ENCODE results near the gene E2F6. TPM values are rescaled to one million over a fixed set of nuclear protein-coding genes. Genes with fewer than 3 reads are reported as not detected.

The E2F6 gene
- total and polyA plus RNA-seq, 10 of the 15 experiments (the other 5 are each of a cell fraction or from before 2014, with no cell fraction given), result 4.2 to 15.5 (median 11.3) TPM

GRCh38 chr2:11407413-11407812 is 58.5 kb downstream of the E2F6 start (continued):
- no peak for TF ChIP-seq IRF5 (IDR thresholded peaks at IDR 0.05; ENCODE audit: borderline replicate concordance)

DNA sequence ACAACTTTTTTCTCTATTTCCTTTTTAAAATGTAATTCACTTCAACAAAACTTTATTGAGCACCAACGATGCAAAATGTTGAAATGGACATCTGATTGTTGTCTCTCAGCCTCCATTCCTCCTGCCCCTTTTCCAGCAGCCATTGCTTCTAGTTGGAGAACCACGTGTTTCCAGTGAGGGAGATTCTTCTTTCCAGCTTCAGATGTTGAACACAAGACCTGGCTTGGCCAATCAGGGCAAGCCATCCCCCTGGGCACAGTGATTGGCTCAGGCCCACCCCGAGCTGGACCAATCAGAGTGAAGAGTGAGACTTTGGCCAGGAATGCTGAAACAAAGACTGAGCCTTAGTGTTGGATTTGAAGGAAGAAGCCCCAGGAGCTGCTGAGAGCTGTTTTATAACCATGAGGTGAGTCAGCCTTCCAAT is 59.0 kb downstream of the E2F6 start:
- Histone ChIP-seq H3K9me3 (replicated peaks; ENCODE audit: control insufficient read depth, insufficient read depth, low read length) (no peaks in the 10 kb centered on the region), H3K9ac (ENCODE audit: control insufficient read depth, insufficient read depth, low read length) (no peak overlapping the region), H3K4me3 (no peak overlapping the region), H3K27ac (ENCODE audit: control insufficient read depth, insufficient read depth) (no peak overlapping the region), H3K4me1 (ENCODE audit: control insufficient read depth, insufficient read depth, low read length) (no peaks in the 10 kb centered on the region), H3K4me2 (ENCODE audit: control insufficient read depth, insufficient read depth) (no peak overlapping the region), H3K36me3 (ENCODE audit: control insufficient read depth in 2 of 2, insufficient read depth in 2 of 2, low read length in 1 of 2) (no peaks in the 10 kb centered on the region), H4K20me1 (ENCODE audit: control insufficient read depth, insufficient read depth) (no peaks in the 10 kb centered on the region), H2AFZ (ENCODE audit: control insufficient read depth, low read depth, low read length) (no peak overlapping the region), H3K27me3 (replicated peaks in 1 of 2; ENCODE audit: control insufficient read depth in 2 of 2, insufficient read depth in 2 of 2, low read length in 1 of 2) (no peaks in the 10 kb centered on the region), H3K79me2 (ENCODE audit: control insufficient read depth, insufficient read depth, low read length) (no peaks in the 10 kb centered on the region)
- intact Hi-C loops (cut with micrococcal nuclease; ENCODE audit: unreplicated experiment) (no loop called here), in situ Hi-C loops (cut with MboI) (no loop called here)
- ChIA-PET CTCF (interaction anchor here (1.4 kb wide), 1 partner anchor 274 kb away, joined by 3 read pairs; a partner anchor contains a TSS), SMC1A (ENCODE audit: uncharacterized antibody, unreplicated experiment) (no interaction called here), POLR2A (no interaction called here), RAD21 (ENCODE audit: unreplicated experiment) (no interaction called here)
- ATAC-seq, result no peak
- 34% methylated on average over 3 of the region's 3 CpGs for WGBS (ENCODE audit: insufficient coverage, insufficient replicate concordance, low lambda C conversion rate, missing lambda C conversion rate)
- DNase-seq (ENCODE audit: low read depth, low spot score), result no peak
- no TSS peak for BruUV-seq (replicated peaks)
- FAIRE-seq, result no peak
- TF ChIP-seq GABPA (IDR thresholded peaks at IDR 0.05; ENCODE audit: low read depth) (no peak), ZNF622 (IDR thresholded peaks at IDR 0.05) (no peak), CUX1 (IDR thresholded peaks at IDR 0.05; ENCODE audit: insufficient replicate concordance, low read depth, low read length) (no peak), SUZ12 (IDR thresholded peaks at IDR 0.05; ENCODE audit: unreplicated experiment) (no peak), SP1 (IDR thresholded peaks at IDR 0.05; ENCODE audit: low read depth, low read length) (no peak), ZBTB40 (IDR thresholded peaks at IDR 0.05; ENCODE audit: borderline replicate concordance) (peak; percentile 65), MAX (IDR thresholded peaks at IDR 0.05; ENCODE audit: low read depth, low read length) (no peak), TARDBP (IDR thresholded peaks at IDR 0.05; ENCODE audit: borderline replicate concordance) (no peak)
- TF ChIP-seq, protein P1, sequence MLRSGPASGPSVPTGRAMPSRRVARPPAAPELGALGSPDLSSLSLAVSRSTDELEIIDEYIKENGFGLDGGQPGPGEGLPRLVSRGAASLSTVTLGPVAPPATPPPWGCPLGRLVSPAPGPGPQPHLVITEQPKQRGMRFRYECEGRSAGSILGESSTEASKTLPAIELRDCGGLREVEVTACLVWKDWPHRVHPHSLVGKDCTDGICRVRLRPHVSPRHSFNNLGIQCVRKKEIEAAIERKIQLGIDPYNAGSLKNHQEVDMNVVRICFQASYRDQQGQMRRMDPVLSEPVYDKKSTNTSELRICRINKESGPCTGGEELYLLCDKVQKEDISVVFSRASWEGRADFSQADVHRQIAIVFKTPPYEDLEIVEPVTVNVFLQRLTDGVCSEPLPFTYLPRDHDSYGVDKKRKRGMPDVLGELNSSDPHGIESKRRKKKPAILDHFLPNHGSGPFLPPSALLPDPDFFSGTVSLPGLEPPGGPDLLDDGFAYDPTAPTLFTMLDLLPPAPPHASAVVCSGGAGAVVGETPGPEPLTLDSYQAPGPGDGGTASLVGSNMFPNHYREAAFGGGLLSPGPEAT (IDR thresholded peaks at IDR 0.05; ENCODE audit: low read depth), result no peak
